Peyer's patch (tissue), 4 donors: Measurements from ENCODE around the gene MOB3B.

ENCODE experiments used
- CTCF ChIP-seq, 6 experiments: fragments of 450-650 bp in 4 of 6; fragments of 200-600 bp in 2 of 6; sonication (generic) in 1 of 6; IDR thresholded peaks; one replicate each; pipeline ENCODE4 v1.5.1; 2017 to 2019; ENCODE audit warnings: antibody characterized with exemption in 6 of 6, mild to moderate bottlenecking in 3 of 6, moderate library complexity in 1 of 6
- POLR2A ChIP-seq, 2 donors: fragments of 450-650 bp; IDR thresholded peaks; one replicate each; pipeline ENCODE4 v1.5.1; 2017; ENCODE audit warnings: antibody characterized with exemption in 2 of 2, mild to moderate bottlenecking in 2 of 2, moderate library complexity in 2 of 2

DNA sequence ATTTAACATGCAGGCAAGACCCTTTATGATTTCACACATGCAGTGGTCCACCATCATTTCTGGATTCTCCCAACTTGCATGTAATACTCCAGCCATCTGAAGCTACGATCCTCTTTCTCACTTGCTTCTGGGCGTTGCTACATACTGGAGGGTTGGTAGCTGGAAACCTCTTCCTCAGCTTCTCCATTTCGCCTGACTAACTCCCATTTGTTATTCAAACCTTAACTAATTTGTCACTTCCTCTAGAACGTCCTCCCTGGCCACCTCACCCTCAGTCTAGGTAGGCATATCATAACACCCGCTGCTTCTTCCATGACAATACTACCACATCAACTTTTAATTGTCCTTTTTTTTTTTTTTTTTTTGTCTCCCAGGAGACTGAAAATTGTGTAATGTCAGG, 160.0 kb downstream of the MOB3B start:
- TF ChIP-seq CTCF (IDR thresholded peaks at IDR 0.05): no peak
- TF ChIP-seq POLR2A (IDR thresholded peaks at IDR 0.05): no peak
